Astrocyte (in vitro differentiated cells and primary cell): ENCODE measurements around the gene SRCAP.

ENCODE experiments used
- EZH2 ChIP-seq: IDR thresholded peaks from 2 replicates; pipeline ENCODE4 v1.6.1; 2012; ENCODE audit warnings: mild to moderate bottlenecking, low read length, inconsistent platforms; ENCODE audit not compliant: insufficient read depth
- TF ChIP-seq, protein P1 (sequence below): IDR thresholded peaks from 2 replicates; pipeline ENCODE4 v1.5.1; 2011; ENCODE audit warnings: low read depth, mild to moderate bottlenecking, inconsistent platforms, low read length, moderate library complexity; ENCODE audit not compliant: insufficient read depth

DNA sequence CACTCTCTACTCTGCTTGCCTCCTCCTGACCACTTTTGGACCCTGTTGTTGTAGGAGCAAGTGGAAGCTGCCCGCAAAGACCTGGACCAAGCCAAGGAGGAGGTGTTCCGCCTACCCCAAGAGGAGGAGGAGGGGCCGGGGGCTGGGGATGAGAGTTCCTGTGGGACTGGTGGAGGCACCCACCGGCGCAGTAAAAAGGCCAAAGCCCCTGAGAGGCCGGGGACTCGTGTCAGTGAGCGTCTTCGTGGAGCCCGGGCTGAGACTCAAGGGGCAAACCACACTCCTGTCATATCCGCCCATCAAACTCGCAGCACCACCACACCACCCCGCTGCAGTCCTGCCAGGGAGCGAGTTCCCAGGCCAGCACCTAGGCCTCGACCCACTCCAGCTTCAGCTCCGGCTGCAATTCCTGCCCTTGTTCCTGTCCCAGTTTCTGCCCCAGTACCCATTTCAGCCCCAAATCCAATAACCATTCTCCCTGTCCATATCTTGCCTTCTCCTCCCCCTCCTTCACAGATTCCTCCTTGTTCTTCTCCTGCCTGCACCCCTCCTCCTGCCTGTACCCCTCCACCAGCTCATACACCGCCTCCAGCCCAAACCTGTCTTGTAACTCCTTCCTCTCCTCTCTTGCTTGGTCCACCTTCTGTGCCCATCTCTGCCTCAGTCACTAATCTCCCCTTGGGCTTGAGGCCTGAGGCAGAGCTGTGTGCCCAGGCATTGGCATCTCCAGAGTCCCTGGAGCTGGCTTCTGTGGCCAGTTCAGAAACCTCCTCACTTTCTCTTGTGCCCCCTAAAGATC is 38.2 kb downstream of the SRCAP start:
- TF ChIP-seq, protein P1, sequence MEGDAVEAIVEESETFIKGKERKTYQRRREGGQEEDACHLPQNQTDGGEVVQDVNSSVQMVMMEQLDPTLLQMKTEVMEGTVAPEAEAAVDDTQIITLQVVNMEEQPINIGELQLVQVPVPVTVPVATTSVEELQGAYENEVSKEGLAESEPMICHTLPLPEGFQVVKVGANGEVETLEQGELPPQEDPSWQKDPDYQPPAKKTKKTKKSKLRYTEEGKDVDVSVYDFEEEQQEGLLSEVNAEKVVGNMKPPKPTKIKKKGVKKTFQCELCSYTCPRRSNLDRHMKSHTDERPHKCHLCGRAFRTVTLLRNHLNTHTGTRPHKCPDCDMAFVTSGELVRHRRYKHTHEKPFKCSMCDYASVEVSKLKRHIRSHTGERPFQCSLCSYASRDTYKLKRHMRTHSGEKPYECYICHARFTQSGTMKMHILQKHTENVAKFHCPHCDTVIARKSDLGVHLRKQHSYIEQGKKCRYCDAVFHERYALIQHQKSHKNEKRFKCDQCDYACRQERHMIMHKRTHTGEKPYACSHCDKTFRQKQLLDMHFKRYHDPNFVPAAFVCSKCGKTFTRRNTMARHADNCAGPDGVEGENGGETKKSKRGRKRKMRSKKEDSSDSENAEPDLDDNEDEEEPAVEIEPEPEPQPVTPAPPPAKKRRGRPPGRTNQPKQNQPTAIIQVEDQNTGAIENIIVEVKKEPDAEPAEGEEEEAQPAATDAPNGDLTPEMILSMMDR = no peak
- TF ChIP-seq EZH2 = no peak
